ENCODE measurements around the gene RHD.
A peak's percentile ranks its signal among the peaks of the same experiment; 100 is the strongest.
"Not testable (repeated sequence)": the region's sequence is repeated elsewhere in the genome, so short reads cannot be mapped to it uniquely, and the experiment has no call there.

The RHD gene

GRCh38 chr1:25272238-25272637, at the start of gene RHD:
TSS of gene RHD (plus strand) at chr1:25272509. CDS start at chr1:25272548, 39 bp downstream.
- not testable (repeated sequence) for DNase-seq

- no peak for DNase-seq
Measured at GRCh38 chr1:25222606-25223005, 49.7 kb upstream of the RHD start.

GRCh38 chr1:25223471-25223870, 48.8 kb upstream of the RHD start:
- DNase-seq, result no peak

- peak; percentile 95 for DNase-seq
Measured at GRCh38 chr1:25232027-25232865, 40.1 kb upstream of the RHD start, which contains the start of gene SYF2. TSS of gene SYF2 (minus strand) at chr1:25232502. CDS start at chr1:25232467, 35 bp downstream.

- peak; percentile 40 for DNase-seq
Measured at GRCh38 chr1:25232866-25233784, 39.2 kb upstream of the RHD start.

GRCh38 chr1:25235411-25235810, 36.9 kb upstream of the RHD start:
- not testable (repeated sequence) for DNase-seq

- not testable (repeated sequence) for DNase-seq
Measured at GRCh38 chr1:25236261-25236660, 36.0 kb upstream of the RHD start.

- no peak for DNase-seq
Measured at GRCh38 chr1:25238046-25238445, 34.3 kb upstream of the RHD start.

GRCh38 chr1:25239681-25240541, 32.4 kb upstream of the RHD start:
- DNase-seq, result peak; percentile 96

GRCh38 chr1:25243907-25244306, 28.4 kb upstream of the RHD start:
- no peak for DNase-seq

- DNase-seq, result no peak
Measured at GRCh38 chr1:25245393-25245792, 26.9 kb upstream of the RHD start.

- DNase-seq, result no peak
Measured at GRCh38 chr1:25245809-25246599, 26.3 kb upstream of the RHD start.

- no peak for DNase-seq
Measured at GRCh38 chr1:25246600-25247023, 25.7 kb upstream of the RHD start.

- DNase-seq, result peak; percentile 98
Measured at GRCh38 chr1:25247024-25247828, 25.1 kb upstream of the RHD start, which contains the start of gene RSRP1. TSS of gene RSRP1 (minus strand) at chr1:25247454. CDS start at chr1:25246963, 491 bp downstream.

- no peak for DNase-seq
Measured at GRCh38 chr1:25247829-25248754, 24.2 kb upstream of the RHD start.

GRCh38 chr1:25253911-25254310, 18.4 kb upstream of the RHD start:
- no peak for DNase-seq

- DNase-seq, result no peak
Measured at GRCh38 chr1:25255706-25256577, 16.4 kb upstream of the RHD start.

- peak; percentile 88 for DNase-seq
Measured at GRCh38 chr1:25256578-25256965, 15.7 kb upstream of the RHD start.

- no peak for DNase-seq
Measured at GRCh38 chr1:25257196-25257595, 15.1 kb upstream of the RHD start.

Measured in DMS79 (cell line).